RWPE1 (cell line): ENCODE data around the gene SEC61A2.
A peak's percentile ranks its signal among the peaks of the same experiment; 100 is the strongest.

Source experiments
- CTCF ChIA-PET: fragments of 350-600 bp; sonication (Branson Sonifier 250); formaldehyde crosslinking; extraction: SDS; loops from one replicate; lab custom pipeline; 2021; lab: Yijun Ruan, JAX
- POLR2A ChIA-PET: fragments of 400-600 bp; formaldehyde crosslinking; extraction: SDS; loops from one replicate; lab custom pipeline; 2020; ENCODE audit warnings: antibody characterized with exemption; ENCODE audit not compliant: low non-redundant PET; lab: Yijun Ruan, JAX
- DNase-seq: peaks from one replicate; pipeline ENCODE4 v3.0.0; 2012; ENCODE audit warnings: low spot score
- H3K27ac ChIP-seq: fragments of 450-650 bp; 2 replicates; pipeline ENCODE4 v1.5.1; 2017
- TF ChIP-seq, protein P1 (sequence below): fragments of 450-650 bp; conservative IDR thresholded peaks from 2 replicates; pipeline ENCODE4 v1.5.1; 2017; ENCODE audit warnings: low read depth, mild to moderate bottlenecking

SEC61A2 gene

DNA sequence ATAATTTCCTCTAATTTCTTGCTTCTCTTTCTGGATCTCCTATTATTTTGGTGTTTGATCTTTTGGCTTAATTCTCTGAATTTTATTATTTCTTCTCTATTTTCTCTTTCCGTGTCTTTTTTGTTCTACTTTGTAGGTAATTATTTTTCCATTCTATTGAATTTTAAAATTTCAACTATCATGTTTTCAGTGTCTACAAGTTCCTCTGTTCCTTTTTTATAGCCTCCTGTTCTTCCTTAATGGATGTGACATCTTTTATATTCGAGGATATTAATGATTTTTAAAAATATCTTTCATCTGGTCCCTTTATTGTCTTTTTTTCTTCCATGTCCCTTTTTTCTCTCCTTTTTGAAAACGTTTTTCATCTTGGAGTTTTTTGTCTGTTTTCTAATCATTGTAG lies 77.6 kb downstream of the SEC61A2 start:
- no peak overlapping the region for H3K27ac ChIP-seq
- no peak for DNase-seq
- POLR2A ChIA-PET: no interaction called here
- CTCF ChIA-PET: no interaction called here
- TF ChIP-seq, protein P1, sequence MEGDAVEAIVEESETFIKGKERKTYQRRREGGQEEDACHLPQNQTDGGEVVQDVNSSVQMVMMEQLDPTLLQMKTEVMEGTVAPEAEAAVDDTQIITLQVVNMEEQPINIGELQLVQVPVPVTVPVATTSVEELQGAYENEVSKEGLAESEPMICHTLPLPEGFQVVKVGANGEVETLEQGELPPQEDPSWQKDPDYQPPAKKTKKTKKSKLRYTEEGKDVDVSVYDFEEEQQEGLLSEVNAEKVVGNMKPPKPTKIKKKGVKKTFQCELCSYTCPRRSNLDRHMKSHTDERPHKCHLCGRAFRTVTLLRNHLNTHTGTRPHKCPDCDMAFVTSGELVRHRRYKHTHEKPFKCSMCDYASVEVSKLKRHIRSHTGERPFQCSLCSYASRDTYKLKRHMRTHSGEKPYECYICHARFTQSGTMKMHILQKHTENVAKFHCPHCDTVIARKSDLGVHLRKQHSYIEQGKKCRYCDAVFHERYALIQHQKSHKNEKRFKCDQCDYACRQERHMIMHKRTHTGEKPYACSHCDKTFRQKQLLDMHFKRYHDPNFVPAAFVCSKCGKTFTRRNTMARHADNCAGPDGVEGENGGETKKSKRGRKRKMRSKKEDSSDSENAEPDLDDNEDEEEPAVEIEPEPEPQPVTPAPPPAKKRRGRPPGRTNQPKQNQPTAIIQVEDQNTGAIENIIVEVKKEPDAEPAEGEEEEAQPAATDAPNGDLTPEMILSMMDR: no peak

DNA sequence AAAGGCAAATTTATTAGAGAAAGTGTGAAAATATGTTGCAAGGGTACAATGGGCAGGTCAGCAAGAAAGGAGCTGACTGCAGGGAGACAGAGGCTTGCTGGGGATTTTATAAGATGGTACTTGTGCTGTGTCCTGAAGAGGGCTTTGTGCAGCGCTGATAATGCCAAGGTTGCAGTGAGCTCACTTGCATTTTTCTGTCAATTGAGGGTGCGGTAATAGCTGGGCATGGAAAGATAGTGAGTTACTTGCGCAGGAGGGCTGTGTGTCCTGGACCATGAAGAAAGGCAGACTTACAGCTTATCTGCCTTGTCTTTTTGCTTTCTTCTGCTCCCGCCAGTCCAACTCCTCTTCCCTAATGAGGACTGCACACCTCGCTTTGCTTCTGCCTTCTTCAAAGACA lies 79.0 kb downstream of the SEC61A2 start:
- DNase-seq: no peak
- H3K27ac ChIP-seq: no peak overlapping the region
- ChIA-PET POLR2A (interaction anchor here (0.6 kb wide), 1 partner anchor 356 kb away, joined by 6 read pairs; no protein-coding TSS in a partner anchor), CTCF (interaction anchor here (0.6 kb wide), 1 partner anchor 56 kb away, joined by 4 read pairs; no protein-coding TSS in a partner anchor)
- TF ChIP-seq, protein P1: no peak

DNA sequence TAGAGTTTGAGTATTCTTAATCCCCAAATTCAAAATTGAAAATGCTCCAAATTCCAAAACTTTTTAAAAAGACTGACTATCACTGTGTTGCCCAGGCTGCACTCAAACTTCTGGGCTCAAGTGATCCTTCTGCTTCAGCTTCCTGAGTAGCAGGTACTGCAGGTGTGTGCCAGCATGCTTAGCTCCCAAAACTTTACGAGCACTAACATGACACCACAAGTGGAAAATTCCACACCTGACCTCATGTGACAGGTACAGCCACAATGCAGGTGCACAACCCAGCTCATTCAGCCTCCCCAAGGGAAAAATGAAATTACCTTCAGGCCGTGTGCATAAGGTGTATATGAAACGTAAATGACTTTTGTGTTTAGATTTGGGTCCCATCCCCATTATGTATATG lies 83.0 kb downstream of the SEC61A2 start:
- no peak for DNase-seq
- ChIA-PET CTCF (no interaction called here), POLR2A (no interaction called here)
- TF ChIP-seq, protein P1: no peak
- no peak overlapping the region for H3K27ac ChIP-seq

DNA sequence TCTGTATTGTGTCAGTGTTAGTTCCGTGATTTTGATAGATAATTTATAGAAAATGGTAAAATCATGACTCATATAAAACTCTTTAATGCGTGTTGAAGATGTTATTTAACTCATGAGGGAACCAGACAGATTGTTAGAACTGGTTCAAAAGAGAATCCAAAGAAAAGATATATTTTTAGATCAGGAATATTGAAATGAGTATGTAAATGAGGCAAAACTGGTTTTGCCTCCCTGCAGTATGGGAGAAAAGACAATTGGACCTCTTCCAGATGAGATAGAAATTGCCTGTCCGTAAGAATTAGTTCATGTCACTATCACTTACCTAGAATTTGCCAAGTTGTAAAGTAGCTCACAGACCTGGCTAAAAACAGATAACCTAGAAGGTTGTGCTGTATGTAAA lies 84.1 kb downstream of the SEC61A2 start:
- H3K27ac ChIP-seq: no peak overlapping the region
- TF ChIP-seq, protein P1: no peak
- CTCF ChIA-PET: interaction anchor here (2.2 kb wide), 1 partner anchor 11 kb away, joined by 20 read pairs; no protein-coding TSS in a partner anchor
- no peak for DNase-seq
- POLR2A ChIA-PET: no interaction called here

DNA sequence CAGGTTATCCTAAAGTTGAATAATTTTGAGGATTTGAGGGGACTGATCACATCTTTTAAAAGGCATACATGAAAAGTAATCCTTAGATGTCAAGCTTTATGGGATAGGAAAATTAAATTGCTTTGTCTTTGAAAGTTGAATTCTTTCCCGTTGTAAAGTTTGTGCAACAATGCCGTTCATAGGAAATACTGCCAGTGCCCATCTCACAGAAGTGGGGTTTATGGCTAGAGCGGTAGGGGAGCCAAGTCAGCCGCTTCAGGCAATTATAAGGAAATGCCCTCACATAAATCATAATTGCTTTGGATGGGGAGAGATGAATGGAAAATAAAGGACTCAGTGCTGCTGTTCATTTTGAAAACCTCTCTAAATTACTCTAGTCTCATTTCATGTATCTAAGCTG lies 84.6 kb downstream of the SEC61A2 start:
- CTCF ChIA-PET: interaction anchor here (0.6 to 2.2 kb wide), 6 partner anchors 11 to 1121 kb away, joined by 3 to 20 read pairs (median 6); partner anchors contain the start of genes CDC123 and NUDT5
- DNase-seq: no peak
- H3K27ac ChIP-seq: no peak overlapping the region
- TF ChIP-seq, protein P1: no peak
- POLR2A ChIA-PET: no interaction called here

DNA sequence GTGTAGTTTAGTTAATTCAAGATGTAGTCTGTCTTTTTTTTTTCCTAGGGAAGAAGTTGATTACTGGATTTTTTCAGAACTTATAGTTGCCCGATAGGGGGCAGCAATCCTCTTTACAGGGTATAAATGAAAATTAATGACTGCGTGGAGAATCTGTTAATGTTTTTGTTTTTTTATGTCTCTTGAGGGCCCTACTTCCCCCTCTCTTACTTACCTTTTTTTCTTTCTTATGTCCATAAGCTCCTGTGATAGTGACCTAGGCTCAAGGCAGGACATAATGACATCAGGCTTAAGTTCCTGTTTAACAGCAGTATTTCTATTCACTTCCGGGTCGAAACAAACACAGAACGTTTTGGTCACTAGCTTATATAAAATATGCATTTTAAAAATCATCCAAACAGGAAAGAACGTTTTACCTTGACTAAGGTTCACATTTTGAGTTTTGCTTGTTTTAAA lies 85.3 kb downstream of the SEC61A2 start:
- H3K27ac ChIP-seq: no peak overlapping the region
- DNase-seq: no peak
- ChIA-PET POLR2A (no interaction called here), CTCF (interaction anchor here (0.6 to 2.2 kb wide), 20 partner anchors 12 to 1121 kb away, joined by 3 to 20 read pairs (median 4); partner anchors contain the start of genes CDC123 and NUDT5)
- TF ChIP-seq, protein P1: peak; percentile 79
